NCI-H2196 treated with DMSO at 0.1 percent for 48 hours (cell line): ENCODE results near the gene NT5C.

Experiments
- DNase-seq: peaks from one replicate; lab custom pipeline; 2025; ENCODE audit not compliant: unreplicated experiment; lab: John Stamatoyannopoulos, UW

NT5C gene

GRCh38 chr17:75094871-75095399, 36.6 kb downstream of the NT5C start:
- DNase-seq, result no peak

DNA sequence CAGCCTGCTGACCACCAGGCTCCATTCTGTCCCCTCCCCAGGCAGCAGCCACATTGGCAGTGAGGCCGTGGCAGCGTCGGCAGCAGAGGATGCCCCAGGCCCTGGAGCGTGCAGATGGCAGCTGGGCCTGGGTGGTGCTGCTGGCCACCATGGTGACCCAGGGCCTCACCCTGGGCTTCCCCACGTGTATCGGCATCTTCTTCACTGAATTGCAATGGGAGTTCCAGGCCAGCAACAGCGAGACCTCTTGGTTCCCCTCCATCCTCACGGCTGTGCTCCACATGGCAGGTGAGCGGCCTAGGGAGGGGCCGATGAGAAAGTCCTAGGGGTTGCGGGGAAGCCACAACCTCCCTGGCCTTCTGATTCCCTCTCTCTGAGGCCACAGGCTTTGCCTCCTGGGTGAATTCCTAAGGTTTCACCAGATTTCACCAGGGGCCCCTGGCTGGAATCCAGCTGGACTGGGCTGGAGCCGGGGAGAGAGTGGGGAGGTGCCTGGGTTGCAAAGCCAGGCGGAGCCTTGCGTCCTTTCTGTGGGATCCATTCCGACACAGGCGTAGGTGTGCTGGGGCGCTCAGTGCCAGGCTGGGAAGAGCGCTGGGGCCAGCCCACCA, 37.9 kb downstream of the NT5C start:
- DNase-seq, result no peak

GRCh38 chr17:75091855-75092327, 39.7 kb downstream of the NT5C start:
- DNase-seq, result no peak

- no peak for DNase-seq
Measured at GRCh38 chr17:75090871-75091854, 40.4 kb downstream of the NT5C start.

- no peak for DNase-seq
Measured at GRCh38 chr17:75088465-75089417, 42.8 kb downstream of the NT5C start.

- DNase-seq, result no peak
Measured at GRCh38 chr17:75087558-75088453, 43.7 kb downstream of the NT5C start, which contains the start of gene SLC16A5. TSS of gene SLC16A5 (plus strand) at chr17:75087954. CDS start at chr17:75093637, 5,683 bp downstream.

DNA sequence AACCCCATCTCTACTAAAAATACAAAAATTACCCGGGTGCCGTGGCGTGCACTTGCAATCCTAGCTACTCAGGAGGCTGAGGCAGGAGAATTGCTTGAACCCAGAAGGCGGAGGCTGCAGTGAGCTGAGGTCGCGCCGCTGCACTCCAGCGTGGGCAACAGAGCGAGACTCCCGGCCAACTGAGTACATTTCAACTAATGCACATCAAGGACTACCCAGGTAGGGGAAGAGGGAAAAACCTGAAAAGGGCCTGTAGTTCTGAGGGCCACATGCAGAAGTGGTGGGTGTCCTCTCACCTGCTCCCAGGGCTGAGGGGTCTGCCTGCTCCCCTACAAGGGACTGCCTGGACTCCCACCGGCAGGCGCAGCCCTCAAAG, 44.4 kb downstream of the NT5C start:
- no peak for DNase-seq

DNA sequence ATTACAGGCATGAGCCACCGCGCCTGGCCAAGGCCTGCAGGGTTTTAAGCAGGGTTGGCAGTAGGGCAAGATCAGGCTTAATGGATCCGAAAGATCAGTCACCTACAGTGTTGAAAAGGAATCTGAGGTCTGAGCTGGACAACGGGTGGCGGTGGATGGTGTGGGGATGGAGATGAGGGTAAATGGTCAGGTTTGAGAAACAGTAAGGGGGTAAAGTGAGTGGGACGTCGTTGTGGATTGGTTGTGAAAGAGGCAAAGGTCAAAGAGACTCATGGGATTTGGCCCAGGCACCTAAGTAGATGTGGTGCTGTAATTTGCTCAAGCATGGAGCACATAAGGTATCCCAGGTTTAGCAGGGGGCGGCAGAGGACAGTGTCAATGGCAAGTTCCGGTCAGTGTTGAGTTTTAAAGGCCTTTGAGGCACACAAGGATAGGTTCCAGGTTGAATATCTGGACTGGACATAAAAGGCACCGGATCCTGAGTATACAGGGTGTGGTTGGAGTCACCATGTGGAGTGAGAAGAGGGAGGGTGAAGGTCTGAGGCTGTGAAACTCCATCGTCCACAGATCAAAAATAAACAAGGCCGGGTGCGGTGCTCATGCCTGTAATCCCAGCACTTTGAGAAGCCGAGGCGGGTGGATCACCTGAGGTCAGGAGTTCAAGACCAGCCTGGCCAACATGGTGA, 44.9 kb downstream of the NT5C start:
- no peak for DNase-seq

- no peak for DNase-seq
Measured at GRCh38 chr17:75084039-75084660, 47.4 kb downstream of the NT5C start.

DNA sequence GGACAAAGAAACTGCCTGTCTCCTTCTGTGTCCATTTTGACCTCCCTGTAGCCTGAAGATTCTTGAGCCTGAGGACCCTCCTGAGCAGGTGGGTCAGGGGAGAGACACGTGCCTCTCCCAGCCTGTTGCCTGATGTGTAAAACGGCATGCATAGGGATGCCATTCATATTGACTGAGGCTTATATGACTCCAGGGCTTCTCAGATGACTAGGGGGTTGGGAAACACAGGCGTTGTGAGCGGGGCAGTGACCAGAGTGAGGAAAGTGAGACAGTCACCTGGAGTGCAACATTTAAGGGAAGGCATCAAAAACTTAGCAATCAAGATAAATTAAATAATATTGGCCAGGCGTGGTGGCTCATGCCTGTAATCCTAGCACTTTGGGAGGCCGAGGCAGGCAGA, 48.9 kb downstream of the NT5C start:
- DNase-seq, result no peak

GRCh38 chr17:75081611-75082540, 49.7 kb downstream of the NT5C start:
- DNase-seq, result no peak
